Measurements from ENCODE around the gene NHERF2.
"Not testable (repeated sequence)": the region's sequence is repeated elsewhere in the genome, so short reads cannot be mapped to it uniquely, and the experiment has no call there.

NHERF2 gene

DNA sequence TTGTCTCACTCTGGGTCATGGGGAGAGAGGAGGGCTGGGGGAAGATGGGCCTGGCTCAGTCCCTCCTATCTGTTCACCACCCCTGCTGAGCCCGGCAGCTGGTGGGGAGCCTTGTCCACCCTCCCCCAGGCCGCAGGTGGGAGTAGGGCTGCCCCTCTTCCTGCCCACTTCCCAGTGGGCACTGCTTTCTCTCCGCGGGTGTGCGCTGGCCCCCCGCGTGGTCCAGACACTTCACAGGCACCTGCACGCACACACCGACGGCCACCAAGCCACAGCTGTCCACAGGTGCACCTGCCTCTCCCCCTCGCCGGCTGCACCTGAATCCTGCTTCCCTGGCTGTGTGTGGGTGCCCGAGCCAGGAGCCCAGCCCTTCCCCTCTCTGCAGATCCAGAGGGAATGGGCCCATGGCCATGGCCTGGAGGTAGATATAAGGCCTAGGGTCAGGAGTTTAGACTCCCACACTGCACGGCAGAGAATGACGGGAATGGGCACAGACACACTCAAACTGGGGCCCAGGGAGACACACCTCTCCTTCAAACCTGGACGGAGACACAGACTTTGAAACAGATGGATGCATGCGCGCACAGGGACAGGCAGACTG is 2.0 kb downstream of the NHERF2 start:
- DNase-seq = no peak

DNA sequence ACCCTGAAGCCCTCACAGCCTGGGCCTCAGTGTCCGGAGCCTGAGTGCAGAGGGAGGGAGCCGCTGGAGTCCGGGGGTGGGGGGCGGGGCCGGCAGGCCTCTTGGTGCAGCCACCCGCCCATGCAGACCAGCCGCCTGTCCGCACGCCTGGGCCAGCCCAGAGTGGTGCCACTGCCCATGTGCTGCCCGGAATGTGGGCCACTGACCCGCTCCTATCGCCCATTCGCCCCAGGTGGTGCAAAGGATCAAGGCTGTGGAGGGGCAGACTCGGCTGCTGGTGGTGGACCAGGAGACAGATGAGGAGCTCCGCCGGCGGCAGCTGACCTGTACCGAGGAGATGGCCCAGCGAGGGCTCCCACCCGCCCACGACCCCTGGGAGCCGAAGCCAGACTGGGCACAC is 2.6 kb downstream of the NHERF2 start:
- DNase-seq = no peak

DNA sequence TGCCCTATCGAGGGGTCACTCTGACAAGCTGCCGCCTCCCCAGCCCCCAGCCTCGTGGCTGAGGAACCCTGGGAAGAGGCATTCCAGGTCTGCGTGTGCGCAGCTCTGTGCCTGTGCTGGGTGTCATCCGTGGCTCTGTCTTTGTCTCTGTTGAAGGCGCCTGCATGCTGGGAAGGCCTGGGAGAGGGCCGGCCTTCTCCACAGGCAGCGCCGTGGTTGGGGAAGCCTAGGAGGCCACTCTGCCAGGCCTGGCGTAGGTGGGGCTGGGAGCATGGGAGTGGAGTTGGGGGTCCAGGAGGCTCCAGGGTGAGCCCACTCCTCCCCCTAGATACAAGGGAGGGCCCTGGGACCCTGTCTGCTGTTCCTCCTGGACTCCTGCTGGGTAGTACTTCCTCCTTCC is 3.3 kb downstream of the NHERF2 start:
- DNase-seq = no peak

DNA sequence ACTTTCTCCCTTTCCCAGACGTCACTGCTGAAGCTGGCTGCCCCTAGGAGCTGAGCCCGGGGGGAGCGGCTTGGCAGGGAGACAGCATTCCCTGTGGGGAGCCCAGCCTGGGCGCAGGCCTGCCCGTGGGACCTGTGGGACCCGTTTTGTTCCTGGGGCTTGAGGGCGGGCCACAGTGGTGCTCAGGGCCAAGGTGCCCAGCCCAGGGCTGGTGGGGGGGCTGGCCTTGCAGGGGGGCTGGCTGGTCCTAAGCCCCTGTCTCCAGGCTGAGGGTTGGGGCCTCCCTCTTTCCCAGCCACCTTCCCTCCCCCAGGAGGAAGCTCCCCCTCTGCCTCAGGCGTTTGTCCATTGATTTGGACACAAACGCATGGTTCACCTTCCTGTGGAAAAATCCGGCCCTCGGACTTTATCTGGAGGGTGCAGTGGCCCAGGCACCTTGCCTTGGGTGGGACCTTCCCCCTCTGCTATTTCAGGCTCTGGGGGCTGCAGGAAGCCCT is 4.4 kb downstream of the NHERF2 start:
- DNase-seq = no peak

DNA sequence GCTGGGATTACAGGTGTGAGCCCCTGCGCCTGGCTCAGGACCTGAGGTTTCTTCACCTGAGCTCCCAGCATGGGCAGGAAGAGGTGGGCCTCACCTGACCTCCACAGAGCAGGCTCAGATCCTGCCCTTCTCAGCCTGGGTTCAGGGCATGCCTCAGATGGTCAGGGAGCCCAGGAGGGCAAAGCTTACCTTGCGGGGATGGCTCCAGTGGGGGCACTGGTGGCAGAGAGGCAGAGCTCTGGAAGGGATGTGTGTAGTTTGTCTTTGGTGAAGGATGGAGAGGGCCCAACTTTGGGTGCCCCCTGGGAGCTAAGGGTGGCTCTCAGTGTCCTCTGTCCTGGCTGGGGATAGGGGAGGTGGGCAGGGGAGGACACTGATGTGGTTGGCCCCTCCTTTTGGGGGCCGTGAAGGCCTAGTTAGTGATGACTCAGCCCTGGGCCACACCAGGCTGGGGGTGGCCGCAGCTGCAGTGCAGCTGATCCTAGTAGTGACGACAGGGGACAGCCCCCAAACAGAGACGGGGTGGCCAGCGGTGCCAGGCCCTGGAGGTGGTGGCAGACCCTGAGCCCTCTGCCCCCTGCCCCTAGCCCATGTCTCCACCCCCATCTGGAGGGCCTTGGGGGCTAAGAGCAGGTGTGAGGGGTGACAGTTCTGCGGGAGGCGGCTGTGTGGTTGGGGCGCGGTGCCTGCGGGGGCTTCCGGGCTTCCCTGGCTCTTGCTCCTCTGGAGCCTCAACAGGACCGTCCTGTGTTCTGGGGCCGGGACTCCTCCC is 5.8 kb downstream of the NHERF2 start:
- DNase-seq = no peak

DNA sequence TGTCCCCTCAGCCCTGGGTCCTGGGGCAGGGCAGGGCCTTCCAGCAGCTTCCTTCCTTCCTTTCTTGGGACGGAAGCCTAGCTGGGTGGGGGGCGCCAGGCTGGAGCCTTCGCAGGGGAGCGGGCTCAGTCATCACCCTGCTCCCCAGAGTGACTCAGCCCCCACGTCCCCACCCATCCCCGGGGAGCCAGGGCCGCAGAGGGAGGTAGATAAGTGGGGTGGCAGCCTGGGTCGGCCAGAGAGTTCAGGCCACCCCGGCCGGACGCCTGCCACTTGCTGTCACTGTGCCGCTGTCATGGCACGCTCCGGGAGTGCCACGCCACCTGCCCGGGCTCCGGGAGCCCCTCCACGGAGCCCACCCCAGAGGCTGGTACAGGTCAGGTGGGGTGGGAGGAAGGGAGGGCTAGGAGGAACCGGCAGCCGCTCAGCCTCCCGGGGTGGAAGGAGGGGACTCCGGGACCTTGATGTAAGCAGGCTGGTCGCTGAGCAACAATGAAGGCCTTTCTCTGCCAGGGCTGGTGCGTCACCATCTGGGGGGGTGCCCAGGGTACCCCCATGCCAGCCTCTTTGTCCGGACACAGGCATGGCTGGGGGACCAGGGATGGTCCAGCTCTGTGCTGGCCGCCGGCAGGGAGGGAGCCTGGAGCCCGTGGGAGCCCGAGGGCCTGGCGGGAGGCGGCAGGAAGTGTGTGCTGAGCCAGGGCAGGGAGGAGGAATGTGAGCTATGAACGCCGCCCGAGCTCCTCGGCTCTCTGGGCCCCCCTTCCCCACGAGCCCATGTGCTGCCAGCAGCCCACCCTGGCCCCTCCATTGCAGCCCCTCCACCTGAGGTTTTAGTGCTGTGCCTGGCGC is 6.6 kb downstream of the NHERF2 start:
- DNase-seq = no peak

DNA sequence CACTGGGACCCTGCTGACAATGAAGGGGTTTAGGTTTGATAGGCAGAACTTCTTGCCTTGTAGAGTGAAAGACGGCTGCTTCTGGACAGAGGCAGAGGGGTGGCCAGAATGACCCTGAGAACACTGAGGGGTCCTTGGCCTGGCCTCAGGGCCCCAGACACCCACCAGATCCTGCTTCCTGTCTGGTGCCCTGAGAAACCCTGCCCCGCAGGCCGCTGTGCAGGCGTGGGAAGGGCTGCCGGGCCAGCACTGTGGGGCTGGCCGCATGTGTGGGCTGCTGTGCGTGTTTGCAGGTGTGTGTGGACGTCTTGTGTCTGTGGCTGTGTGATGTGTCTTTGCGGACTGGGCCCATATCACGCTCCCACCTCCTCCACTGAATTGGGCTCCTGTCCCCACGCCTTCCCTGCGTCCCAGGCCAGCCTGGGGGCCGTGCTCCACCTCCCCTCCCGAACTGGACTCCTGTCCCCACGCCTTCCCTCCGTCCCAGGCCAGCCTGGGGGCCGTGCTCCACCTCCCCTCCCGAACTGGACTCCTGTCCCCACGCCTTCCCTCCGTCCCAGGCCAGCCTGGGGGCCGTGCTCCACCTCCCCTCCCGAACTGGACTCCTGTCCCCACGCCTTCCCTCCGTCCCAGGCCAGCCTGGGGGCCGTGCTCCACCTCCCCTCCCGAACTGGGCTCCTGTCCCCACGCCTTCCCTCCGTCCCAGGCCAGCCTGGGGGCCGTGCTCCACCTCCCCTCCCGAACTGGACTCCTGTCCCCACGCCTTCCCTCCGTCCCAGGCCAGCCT is 7.4 kb downstream of the NHERF2 start:
- not testable (repeated sequence) for DNase-seq

DNA sequence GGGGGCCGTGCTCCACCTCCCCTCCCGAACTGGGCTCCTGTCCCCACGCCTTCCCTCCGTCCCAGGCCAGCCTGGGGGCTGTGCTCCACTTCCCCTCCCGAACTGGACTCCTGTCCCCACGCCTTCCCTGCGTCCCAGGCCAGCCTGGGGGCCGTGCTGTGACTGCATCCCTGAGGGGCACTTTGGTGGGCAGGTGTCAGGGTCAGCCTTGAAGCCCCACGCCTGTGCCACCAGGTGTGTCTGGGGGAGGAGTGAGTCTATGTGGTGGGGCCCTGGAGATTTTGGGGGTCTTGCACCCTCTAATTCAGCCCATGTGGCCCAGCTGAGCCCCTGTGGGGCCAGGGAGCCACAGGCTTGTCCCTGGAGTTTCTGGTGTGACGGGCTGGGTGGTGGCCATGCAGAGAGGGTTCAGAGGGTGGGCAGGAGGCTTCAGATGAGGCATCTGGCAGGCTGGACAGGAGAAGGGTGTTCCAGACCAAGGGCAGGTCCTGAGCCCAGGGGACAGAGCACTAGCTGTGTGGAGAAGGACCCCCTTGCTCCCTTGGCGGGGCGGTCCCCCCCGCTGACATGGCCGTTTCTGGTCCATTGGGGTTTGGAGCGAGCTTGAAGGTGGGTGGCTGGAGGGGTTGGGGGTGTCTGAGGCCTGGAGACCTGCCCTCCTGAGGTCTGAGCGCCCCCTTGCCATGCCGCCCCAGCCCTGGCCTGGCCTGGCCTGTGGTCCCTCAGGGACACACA is 8.2 kb downstream of the NHERF2 start:
- DNase-seq = no peak

DNA sequence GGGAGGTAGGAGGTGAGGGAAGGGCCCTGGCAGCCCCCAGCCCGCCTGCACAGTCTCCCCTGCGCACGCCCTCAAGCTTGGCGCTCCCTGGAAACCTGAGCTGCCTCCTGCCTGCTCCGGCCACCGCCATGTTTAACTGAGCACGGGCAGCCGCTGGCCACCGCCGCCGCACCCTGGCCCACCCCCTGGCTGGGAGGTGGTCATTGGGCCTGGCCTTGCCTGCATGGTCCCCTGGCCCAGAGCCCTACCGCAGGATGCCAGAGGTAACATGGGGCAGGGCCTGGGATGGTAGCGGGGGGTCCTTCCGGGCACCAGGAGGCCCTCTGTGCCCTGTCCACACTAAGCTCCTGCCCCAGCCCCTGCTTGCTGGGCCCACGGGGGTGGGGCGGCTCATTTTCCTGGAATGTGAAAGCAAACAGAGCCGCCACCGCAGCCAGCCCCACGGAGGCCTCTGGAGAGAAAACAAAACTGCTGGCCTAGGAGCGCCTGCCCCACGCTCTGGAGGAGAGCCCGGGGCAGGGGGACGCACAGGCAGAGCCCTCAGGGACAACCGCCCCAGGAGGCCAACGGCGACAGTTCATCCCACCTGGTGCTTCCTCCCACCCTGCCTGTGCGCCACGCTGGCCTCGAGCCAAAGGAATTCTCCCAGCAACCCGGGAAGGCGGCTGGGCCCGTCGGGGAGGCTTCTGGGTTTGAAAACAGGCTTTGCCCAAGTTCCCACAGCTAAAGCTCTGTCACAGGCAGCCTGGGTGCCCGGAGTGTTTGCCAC is 8.9 kb downstream of the NHERF2 start:
- no peak for DNase-seq

DNA sequence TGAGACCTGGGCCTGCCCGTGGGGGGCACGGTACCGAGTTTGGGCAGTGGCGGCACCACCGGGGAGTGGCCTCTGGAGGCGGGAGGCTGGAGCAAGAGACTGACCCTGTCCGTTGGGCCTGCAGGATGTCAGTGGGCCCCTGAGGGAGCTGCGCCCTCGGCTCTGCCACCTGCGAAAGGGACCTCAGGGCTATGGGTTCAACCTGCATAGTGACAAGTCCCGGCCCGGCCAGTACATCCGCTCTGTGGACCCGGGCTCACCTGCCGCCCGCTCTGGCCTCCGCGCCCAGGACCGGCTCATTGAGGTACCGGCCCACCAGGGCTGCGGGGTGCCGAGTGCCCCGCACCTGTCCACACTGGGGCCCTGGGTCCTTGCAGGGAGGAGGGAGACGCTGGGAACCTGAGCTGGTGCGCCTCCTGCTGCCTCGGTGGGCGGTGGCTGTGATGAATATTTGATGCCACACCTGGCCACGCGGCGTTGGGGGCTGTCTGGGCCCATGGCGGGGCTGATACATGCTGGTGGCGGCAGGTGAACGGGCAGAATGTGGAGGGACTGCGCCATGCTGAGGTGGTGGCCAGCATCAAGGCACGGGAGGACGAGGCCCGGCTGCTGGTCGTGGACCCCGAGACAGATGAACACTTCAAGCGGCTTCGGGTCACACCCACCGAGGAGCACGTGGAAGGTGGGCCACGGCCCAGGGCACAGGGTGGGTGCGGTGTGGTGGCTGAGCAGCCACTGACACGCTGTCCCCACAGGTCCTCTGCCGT is 9.7 kb downstream of the NHERF2 start:
- no peak for DNase-seq

DNA sequence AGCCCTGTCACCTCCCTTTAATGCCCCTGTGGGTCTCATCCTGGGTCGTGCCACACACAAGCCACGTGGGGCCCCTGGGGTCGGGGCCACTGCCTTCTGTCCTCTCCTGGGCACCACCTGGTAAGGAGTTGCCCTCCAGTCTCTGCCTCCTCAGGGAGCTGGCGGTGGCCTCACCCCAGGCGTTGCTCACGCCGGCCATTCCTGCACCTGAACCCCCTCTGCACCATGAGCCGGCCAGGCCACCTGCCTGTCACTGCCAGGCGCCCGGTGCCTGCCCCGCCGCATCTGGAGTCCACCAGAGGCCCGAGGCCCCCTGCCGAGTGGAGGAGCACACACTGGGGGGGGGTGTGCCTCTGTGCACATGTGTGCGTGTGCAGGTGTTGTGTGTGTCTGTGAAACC is 10.4 kb downstream of the NHERF2 start:
- DNase-seq = no peak

DNA sequence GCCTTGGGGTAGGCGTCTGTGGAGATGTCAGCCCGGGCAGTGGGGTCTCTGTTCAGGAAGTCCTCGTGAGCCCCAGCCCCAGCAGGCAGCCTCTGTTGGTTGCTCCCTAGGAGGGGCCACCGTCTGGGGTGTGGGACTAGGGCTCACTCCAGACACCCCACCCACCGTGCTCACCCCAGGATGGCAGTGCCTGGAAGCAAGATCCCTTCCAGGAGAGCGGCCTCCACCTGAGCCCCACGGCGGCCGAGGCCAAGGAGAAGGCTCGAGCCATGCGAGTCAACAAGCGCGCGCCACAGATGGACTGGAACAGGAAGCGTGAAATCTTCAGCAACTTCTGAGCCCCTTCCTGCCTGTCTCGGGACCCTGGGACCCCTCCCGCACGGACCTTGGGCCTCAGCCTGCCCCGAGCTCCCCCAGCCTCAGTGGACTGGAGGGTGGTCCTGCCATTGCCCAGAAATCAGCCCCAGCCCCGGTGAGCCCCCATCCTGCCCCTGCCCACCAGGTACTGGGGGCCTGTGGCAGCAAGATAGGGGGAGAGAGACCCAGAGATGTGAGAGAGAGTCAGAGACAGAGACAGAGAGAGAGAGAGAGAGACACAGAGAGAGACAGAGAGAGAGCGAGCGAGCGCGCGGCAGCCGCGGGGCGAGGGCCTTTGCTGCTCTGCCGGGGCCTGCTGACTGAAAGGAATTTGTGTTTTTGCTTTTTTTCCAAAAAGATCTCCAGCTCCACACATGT is 11.1 kb downstream of the NHERF2 start:
- DNase-seq = no peak

DNA sequence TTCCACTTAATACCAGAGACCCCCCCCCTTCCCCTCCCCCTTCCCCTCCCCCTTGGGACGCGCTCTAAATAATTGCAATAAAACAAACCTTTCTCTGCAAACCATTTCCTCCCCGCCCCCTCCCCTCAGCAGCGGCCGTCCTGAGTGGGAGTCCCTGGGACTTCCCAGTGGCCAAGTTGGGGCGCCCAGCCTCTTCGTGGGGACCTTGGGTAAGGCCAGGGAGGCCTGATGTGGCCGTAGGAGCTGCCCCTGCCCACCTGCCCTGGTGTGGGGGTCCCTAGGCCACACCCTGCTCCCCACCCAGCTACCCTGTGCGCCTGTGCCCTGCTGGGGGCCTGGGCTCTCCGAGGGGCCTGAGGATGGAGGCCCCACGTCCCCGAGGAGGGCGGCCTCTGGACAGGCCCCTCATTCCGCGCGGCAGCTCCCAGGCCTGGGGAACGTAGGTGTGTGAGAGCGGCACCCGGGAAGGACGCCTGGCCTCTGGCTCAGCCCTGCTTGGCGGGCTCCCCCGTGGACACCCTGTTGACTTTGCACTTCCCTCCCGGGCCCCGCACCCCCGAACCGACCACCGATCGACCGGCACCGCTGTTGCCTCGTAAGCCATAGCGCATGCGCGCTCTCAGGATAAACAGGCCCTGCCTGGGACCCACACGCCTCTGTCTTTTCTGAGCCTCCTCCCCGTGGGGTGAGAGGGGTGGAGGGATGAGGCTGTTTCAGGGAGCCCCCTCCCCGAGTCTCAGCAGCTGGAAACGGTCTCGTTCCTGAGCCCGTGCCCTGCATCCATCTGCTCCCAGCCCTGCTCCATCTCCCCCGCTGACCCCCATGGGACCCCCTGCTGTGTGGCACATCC is 11.9 kb downstream of the NHERF2 start:
- no peak for DNase-seq

DNA sequence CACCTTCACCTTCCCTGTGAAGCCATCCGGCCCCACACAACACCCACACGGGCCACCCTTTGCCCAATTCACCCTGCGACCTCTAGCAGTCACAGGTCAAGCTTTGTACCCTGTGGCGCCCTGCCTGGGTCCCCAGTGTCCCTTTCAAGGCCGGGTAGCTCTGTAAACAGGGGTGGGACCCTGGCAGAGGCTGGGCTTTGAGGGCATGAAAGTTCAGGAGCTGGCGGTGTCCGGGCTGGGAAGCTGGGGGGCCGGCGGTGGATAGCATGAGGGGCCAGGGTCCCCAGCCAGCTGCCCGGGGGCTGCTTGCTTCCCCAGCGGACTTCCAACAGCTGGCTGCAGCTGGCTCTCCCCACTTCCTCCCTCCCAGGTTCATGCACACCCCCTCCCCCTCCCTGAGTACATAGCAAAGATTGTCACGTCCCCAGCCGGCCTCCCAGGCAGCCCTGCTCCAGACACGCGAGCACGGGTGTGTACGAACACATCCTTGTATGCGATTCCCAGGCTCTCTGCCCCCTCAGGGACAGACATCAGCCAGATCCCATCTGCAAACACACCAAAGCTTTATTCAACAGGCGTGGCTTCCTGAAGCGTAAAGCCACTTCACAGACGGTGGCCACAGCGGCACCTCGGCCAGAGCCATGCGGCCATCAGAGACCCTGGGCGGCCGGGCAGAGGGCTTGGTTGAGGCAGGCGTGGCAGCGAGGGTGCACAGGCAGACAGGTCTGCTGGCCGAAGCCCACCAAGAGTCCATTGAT is 12.8 kb downstream of the NHERF2 start:
- DNase-seq = no peak

DNA sequence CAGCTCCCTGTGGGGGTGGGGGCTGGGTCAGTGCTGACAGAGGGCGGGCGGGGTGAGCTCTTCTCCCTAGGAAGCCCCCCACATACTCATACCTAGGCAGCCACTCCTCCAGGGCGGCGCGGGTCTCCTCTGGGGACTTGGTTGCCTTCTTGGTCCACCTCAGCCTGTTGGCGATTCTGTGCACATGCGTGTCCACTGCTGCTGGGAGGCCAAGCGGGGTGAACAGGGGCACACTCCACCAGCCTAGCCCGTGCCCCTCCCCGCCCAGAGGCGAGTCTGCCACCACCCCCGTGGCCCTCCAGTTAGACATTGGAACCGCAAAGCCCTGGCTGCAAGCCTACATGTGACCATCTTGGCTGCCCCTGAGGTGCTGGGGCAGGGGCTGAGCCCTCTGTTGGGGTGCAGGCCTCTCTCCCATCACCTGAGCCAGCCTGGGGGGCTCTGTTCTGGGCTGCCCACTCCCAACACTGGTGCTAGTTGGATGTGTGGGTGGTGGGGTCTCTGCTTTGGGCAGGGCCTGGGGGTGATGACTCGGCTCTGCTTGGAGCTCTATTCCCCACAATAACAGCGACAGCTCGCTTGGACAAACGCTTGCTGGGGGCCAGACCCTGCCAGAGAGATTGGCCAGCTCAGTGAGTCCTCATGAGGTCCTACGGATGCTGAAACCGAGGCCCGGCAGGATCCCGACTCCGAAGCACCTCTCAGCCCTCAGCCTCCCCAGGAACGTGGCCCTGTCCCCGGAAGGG is 13.5 kb downstream of the NHERF2 start:
- DNase-seq = no peak

DNA sequence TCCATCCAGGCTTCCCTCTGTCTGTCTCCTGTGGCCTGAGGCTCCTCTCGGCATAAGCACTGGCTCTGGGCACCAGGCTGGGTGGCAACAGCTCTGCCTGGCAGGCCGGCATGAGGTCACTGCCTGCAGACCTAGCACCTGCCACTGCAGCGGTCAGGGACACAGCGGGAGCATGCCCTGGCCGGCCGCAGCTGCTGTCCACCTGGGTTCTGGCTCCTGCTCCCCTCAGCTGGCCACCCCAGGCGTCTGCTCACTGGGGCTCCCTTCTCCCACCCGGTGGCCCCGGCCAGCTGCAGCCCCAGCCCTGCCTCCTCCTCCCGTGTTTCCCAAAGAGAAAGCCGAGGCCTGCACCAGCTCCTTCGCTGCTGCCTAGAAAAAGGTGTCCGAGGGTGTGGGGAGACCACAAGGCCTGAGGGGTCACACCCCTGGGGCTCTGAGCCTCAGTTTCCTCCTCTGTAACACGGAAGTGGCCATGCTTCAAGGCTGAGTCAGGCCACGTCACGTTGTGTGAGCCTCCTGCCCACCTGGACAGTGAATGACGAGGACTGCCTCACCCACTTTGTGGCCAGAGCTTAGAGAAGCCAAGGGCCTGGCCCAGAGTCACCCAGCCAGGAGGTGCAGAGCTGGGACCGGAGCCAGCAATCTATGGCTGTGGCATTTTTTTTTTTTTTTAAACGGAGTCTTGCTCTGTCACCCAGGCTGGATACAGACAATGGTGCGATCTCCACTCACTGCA is 14.3 kb downstream of the NHERF2 start:
- no peak for DNase-seq
